Thyroid gland (tissue), 4 donors: Measurements from ENCODE around the gene LRRC4C.

Experiments used
- CTCF ChIP-seq, 6 experiments: fragments of 200-600 bp in 3 of 6; fragments of 450-650 bp in 3 of 6; sonication (generic) in 3 of 6; IDR thresholded peaks; one replicate each; pipeline ENCODE4 v1.5.1; 2016 to 2019; ENCODE audit warnings: antibody characterized with exemption in 6 of 6, mild to moderate bottlenecking in 2 of 6, inconsistent platforms in 1 of 6, moderate library complexity in 1 of 6
- POLR2A ChIP-seq, 2 donors: fragments of 450-650 bp; IDR thresholded peaks; one replicate each; pipeline ENCODE4 v1.6.1; 2017; ENCODE audit warnings: antibody characterized with exemption in 2 of 2, mild to moderate bottlenecking in 2 of 2, moderate library complexity in 1 of 2

GRCh38 chr11:40168414-40168813 is 1291.0 kb downstream of the LRRC4C start:
- TF ChIP-seq CTCF (IDR thresholded peaks at IDR 0.05) (no peak), POLR2A (IDR thresholded peaks at IDR 0.05) (no peak)
